Natural killer cell treated with Interleukin-12 subunit alpha and Interleukin-12 subunit beta and Interleukin-15 and Interleukin-18, amount 100 ng/mL, for 72 hours (primary cell): ENCODE data around the gene KRT13. TPM values are rescaled to one million over a fixed set of nuclear protein-coding genes. Genes with fewer than 3 reads are reported as not detected.

Experiments
- total RNA-seq, 2 donors: library from RNA; stranded (reverse); gene quantifications; one replicate each; pipeline ENCODE4 v1.2.3, GENCODE V29; 2022

Gene KRT13
- total RNA-seq, 2 donors from 2014 or later, result not detected

Other genes with a start within 250 kb of the KRT13 start
- gene KRTAP9-6, start 240.2 kb downstream of the KRT13 start, total RNA-seq, result not detected
- not detected for gene KRTAP9-7, start 229.9 kb downstream of the KRT13 start, total RNA-seq
- gene KRTAP29-1, start 202.8 kb downstream of the KRT13 start, total RNA-seq, result not detected
- not detected for gene KRTAP16-1, start 196.3 kb downstream of the KRT13 start, total RNA-seq
- not detected for gene KRTAP17-1, start 189.9 kb downstream of the KRT13 start, total RNA-seq
- gene KRT33A, start 154.8 kb downstream of the KRT13 start, total RNA-seq, result not detected
- not detected for gene KRT33B, start 135.8 kb downstream of the KRT13 start, total RNA-seq
- not detected for gene KRT34, start 123.3 kb downstream of the KRT13 start, total RNA-seq
- not detected for gene KRT31, start 108.0 kb downstream of the KRT13 start, total RNA-seq
- not detected for gene KRT37, start 81.0 kb downstream of the KRT13 start, total RNA-seq
- not detected for gene KRT38, start 64.6 kb downstream of the KRT13 start, total RNA-seq
- gene KRT32, start 38.2 kb downstream of the KRT13 start, total RNA-seq, result not detected
- not detected for gene KRT35, start 24.5 kb downstream of the KRT13 start, total RNA-seq
- gene KRT36, start 15.7 kb downstream of the KRT13 start, total RNA-seq, result not detected
- not detected for gene KRT15, start 13.3 kb upstream of the KRT13 start, total RNA-seq
- gene KRT19, start 22.7 kb upstream of the KRT13 start, total RNA-seq, result not detected
- not detected for gene KRT9, start 66.4 kb upstream of the KRT13 start, total RNA-seq
- not detected for gene KRT14, start 81.3 kb upstream of the KRT13 start, total RNA-seq
- not detected for gene KRT16, start 107.2 kb upstream of the KRT13 start, total RNA-seq
- gene KRT17, start 119.0 kb upstream of the KRT13 start, total RNA-seq, result not detected
- 1,000 to 10,000 TPM; 1,047 to 1,473 TPM for gene EIF1, start 183.3 kb upstream of the KRT13 start, total RNA-seq
- gene GAST, start 206.7 kb upstream of the KRT13 start, total RNA-seq, result not detected
- not detected for gene HAP1, start 229.0 kb upstream of the KRT13 start, total RNA-seq